ENCODE measurements around the gene REV3L. TPM values are rescaled to one million over a fixed set of nuclear protein-coding genes. Genes with fewer than 3 reads are reported as not detected.

Gene REV3L
- total and polyA plus RNA-seq, 2 donors (not counting 3 experiments of a cell fraction or from before 2014, with no cell fraction given): 6.0 to 22.7 TPM

DNA sequence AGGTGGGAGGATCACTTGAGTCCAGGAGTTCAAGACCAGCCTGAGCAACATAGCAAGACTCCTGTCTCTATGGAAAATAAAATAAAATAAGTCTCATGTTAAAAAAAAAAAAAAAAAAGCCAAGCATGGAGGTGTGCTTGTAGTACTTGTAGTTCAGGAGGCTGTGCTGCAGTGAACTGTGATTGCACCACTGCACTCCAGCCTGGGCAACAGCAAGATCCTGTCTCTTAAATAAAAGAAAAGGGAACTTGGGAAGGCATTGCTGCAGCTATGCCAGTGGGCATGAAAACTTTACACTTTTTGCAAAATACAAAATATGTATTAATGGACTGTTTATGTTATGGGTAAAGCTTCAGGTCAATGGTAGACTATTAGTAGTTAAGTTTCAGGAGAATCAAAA is 37.5 kb upstream of the REV3L start:
- H3K4me1 ChIP-seq (ENCODE audit: control insufficient read depth, extremely low read depth, insufficient read depth, low read length): no peaks in the 10 kb centered on the region
- dilution Hi-C loops (cut with MboI; ENCODE audit: extremely low pct_ligation_motif_present, low sequenced_read_pairs): no loop called here
- no peaks in the 10 kb centered on the region for H3K79me2 ChIP-seq (ENCODE audit: control insufficient read depth, insufficient read depth, low read length)
- no peaks in the 10 kb centered on the region for H4K20me1 ChIP-seq (replicated peaks; ENCODE audit: control insufficient read depth, extremely low read depth, insufficient read depth, low read length)
- no peak overlapping the region for H3K4me3 ChIP-seq (replicated peaks in 1 of 3; ENCODE audit: insufficient read depth in 1 of 3, low read depth in 1 of 3, low read length in 3 of 3)
- no peak overlapping the region for H3K27ac ChIP-seq (ENCODE audit: insufficient read depth, low read depth, low read length)
- FAIRE-seq (no peak), DNase-seq (ENCODE audit: low read depth, low spot score) (no peak)
- H3K27me3 ChIP-seq (ENCODE audit: control insufficient read depth in 2 of 2, insufficient read depth in 2 of 2, low read length in 2 of 2): no peaks in the 10 kb centered on the region
- CTCF ChIA-PET: interaction anchor here (0.7 kb wide), 1 partner anchor 79 kb away, joined by 3 read pairs; no protein-coding TSS in a partner anchor
- no peaks in the 10 kb centered on the region for H3K9me1 ChIP-seq (replicated peaks; ENCODE audit: control insufficient read depth, extremely low read depth, insufficient read depth, low read length)
- no peak overlapping the region for H3K9ac ChIP-seq (replicated peaks; ENCODE audit: extremely low read depth, insufficient read depth, low read length)
- H3K9me3 ChIP-seq (replicated peaks; ENCODE audit: control insufficient read depth, insufficient read depth, low read length): no peaks in the 10 kb centered on the region
- H3K36me3 ChIP-seq (ENCODE audit: control insufficient read depth in 2 of 2, extremely low read depth in 1 of 2, insufficient read depth in 2 of 2, low read length in 2 of 2): no peaks in the 10 kb centered on the region
- TF ChIP-seq POLR2AphosphoS5 (IDR thresholded peaks at IDR 0.05; ENCODE audit: insufficient read depth, low read depth, low read length) (no peak), GATA2 (IDR thresholded peaks at IDR 0.05; ENCODE audit: insufficient read depth, insufficient read length, low read depth, low read length) (no peak), EZH2 (IDR thresholded peaks at IDR 0.05; ENCODE audit: borderline replicate concordance, low read depth, low read length, severe bottlenecking) (no peak), POLR2A (IDR thresholded peaks at IDR 0.05; ENCODE audit: low read depth, low read length) (no peak), JUN (IDR thresholded peaks at IDR 0.05; ENCODE audit: borderline replicate concordance, insufficient read depth, insufficient read length, low read depth) (no peak), FOS (IDR thresholded peaks at IDR 0.05; ENCODE audit: borderline replicate concordance, insufficient read depth, low read length) (no peak), MYC (IDR thresholded peaks at IDR 0.05; ENCODE audit: low read depth, low read length) (no peak)
- TF ChIP-seq, protein P1, sequence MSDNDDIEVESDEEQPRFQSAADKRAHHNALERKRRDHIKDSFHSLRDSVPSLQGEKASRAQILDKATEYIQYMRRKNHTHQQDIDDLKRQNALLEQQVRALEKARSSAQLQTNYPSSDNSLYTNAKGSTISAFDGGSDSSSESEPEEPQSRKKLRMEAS (IDR thresholded peaks at IDR 0.05; ENCODE audit: insufficient read depth, insufficient read length): no peak
- TF ChIP-seq, protein P2, sequence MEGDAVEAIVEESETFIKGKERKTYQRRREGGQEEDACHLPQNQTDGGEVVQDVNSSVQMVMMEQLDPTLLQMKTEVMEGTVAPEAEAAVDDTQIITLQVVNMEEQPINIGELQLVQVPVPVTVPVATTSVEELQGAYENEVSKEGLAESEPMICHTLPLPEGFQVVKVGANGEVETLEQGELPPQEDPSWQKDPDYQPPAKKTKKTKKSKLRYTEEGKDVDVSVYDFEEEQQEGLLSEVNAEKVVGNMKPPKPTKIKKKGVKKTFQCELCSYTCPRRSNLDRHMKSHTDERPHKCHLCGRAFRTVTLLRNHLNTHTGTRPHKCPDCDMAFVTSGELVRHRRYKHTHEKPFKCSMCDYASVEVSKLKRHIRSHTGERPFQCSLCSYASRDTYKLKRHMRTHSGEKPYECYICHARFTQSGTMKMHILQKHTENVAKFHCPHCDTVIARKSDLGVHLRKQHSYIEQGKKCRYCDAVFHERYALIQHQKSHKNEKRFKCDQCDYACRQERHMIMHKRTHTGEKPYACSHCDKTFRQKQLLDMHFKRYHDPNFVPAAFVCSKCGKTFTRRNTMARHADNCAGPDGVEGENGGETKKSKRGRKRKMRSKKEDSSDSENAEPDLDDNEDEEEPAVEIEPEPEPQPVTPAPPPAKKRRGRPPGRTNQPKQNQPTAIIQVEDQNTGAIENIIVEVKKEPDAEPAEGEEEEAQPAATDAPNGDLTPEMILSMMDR (IDR thresholded peaks at IDR 0.05; ENCODE audit: extremely low read depth in 1 of 2, insufficient read depth in 1 of 2, low read depth in 1 of 2, low read length in 2 of 2): no peak
- BruUV-seq (replicated peaks): no TSS peak
- H3K4me2 ChIP-seq (ENCODE audit: insufficient read depth, low read length): no peak overlapping the region
- H2AFZ ChIP-seq (ENCODE audit: low read depth, low read length): no peak overlapping the region
- intact Hi-C loops (cut with micrococcal nuclease): no loop called here
- POLR2A ChIA-PET: no interaction called here

All from endothelial cell of umbilical vein (primary cell).